GM12878 (cell line): ENCODE measurements around the gene ARHGAP30. TPM values are rescaled to one million over a fixed set of nuclear protein-coding genes. Genes with fewer than 3 reads are reported as not detected.

ENCODE experiments used
- ATAC-seq: fragments of 200-7000 bp; cut with Tn5 transposase; 3 replicates; pipeline ENCODE4 v1.9.1; 2020; ENCODE audit warnings: mild to moderate bottlenecking, moderate library complexity
- BruUV-seq: library from RNA; stranded (reverse); fragments of 400-500 nt; replicated peaks from 2 replicates; lab custom pipeline; 2021; lab: Mats Ljungman, UMichigan
- CTCF ChIA-PET: fragments of 300-600 bp; sonication (Branson Sonifier 250); formaldehyde crosslinking; extraction: SDS; loops from one replicate; lab custom pipeline; 2021; ENCODE audit warnings: inconsistent platforms; lab: Yijun Ruan, JAX
- POLR2A ChIA-PET: fragments of 350-600 bp; formaldehyde crosslinking; extraction: SDS; loops from one replicate; lab custom pipeline; 2021; ENCODE audit warnings: inconsistent platforms; lab: Charles Lee
- RAD21 ChIA-PET: fragments of 300-600 bp; sonication (Branson Sonifier 250); formaldehyde crosslinking; loops from one replicate; lab custom pipeline; 2023; ENCODE audit warnings: antibody characterized with exemption; ENCODE audit not compliant: unreplicated experiment; lab: Charles Lee
- SMC1A ChIA-PET: fragments of 300-600 bp; sonication (Branson Sonifier 250); formaldehyde crosslinking; loops from one replicate; lab custom pipeline; 2023; ENCODE audit not compliant: unreplicated experiment, uncharacterized antibody; lab: Charles Lee
- DNase-seq: peaks from one replicate; pipeline ENCODE4 v3.0.0-alpha.2; 2011; ENCODE audit warnings: low read depth, low spot score
- FAIRE-seq: peaks from 3 replicates; lab custom pipeline; 2011; peaks lifted over from hg19 to GRCh38; lab: Jason Lieb, UNC
- H2AFZ ChIP-seq: 2 replicates; pipeline ENCODE4 v1.6.0; 2011; ENCODE audit warnings: low read depth, low read length, control low read depth; ENCODE audit not compliant: control insufficient read depth
- H3K27ac ChIP-seq: 2 replicates; pipeline ENCODE4 v1.5.1; 2011; ENCODE audit warnings: control low read depth; ENCODE audit not compliant: control insufficient read depth, insufficient read depth
- H3K27me3 ChIP-seq, 2 experiments: replicated peaks in 1 of 2; 2 replicates each; pipeline versions ENCODE4 v1.6.0 to v1.6.1; 2011; ENCODE audit warnings: low read length in 1 of 2; ENCODE audit not compliant: control insufficient read depth in 2 of 2, insufficient read depth in 2 of 2
- H3K36me3 ChIP-seq, 2 experiments: 2 replicates each; pipeline ENCODE4 v1.5.1; 2011; ENCODE audit warnings: low read length in 1 of 2; ENCODE audit not compliant: control insufficient read depth in 2 of 2, insufficient read depth in 2 of 2
- H3K4me1 ChIP-seq: 2 replicates; pipeline ENCODE4 v1.6.1; 2011; ENCODE audit warnings: mild to moderate bottlenecking, low read length, moderate library complexity, mixed read lengths; ENCODE audit not compliant: control insufficient read depth, insufficient read depth
- H3K4me2 ChIP-seq: 2 replicates; pipeline ENCODE4 v1.6.0; 2011; ENCODE audit warnings: control low read depth; ENCODE audit not compliant: control insufficient read depth, insufficient read depth
- H3K4me3 ChIP-seq: fragments of 200-600 bp; sonication (generic); 2 replicates; pipeline ENCODE4 v1.5.1; 2016
- H3K79me2 ChIP-seq: 2 replicates; pipeline ENCODE4 v1.6.0; 2011; ENCODE audit warnings: low read length; ENCODE audit not compliant: control insufficient read depth, insufficient read depth
- H3K9ac ChIP-seq: 2 replicates; pipeline ENCODE4 v1.8.0; 2011; ENCODE audit warnings: low read length, control low read depth, mixed read lengths; ENCODE audit not compliant: control insufficient read depth, insufficient read depth
- H3K9me3 ChIP-seq: replicated peaks from 3 replicates; pipeline ENCODE4 v1.5.1; 2011; ENCODE audit warnings: mild to moderate bottlenecking, low read length; ENCODE audit not compliant: control insufficient read depth, insufficient read depth
- H4K20me1 ChIP-seq: 2 replicates; pipeline ENCODE4 v1.6.0; 2011; ENCODE audit not compliant: control insufficient read depth, insufficient read depth
- GATAD2B ChIP-seq: fragments of 450-650 bp; conservative IDR thresholded peaks from 2 replicates; pipeline ENCODE4 v1.6.1; 2017; ENCODE audit warnings: low read depth, mild to moderate bottlenecking, moderate library complexity
- RB1 ChIP-seq: fragments of 450-650 bp; formaldehyde crosslinking; IDR thresholded peaks from 2 replicates; pipeline ENCODE4 v1.6.1; 2017; ENCODE audit warnings: mild to moderate bottlenecking, borderline replicate concordance
- WGBS: methylation state at CpG from one replicate; pipeline ENCODE4 v1.1.6; 2016; ENCODE audit warnings: low lambda C conversion rate; ENCODE audit not compliant: insufficient replicate concordance, insufficient coverage; ENCODE audit errors: missing lambda C conversion rate; 5-methylcytosine and 5-hydroxymethylcytosine counted together
- in situ Hi-C: fragments of 300-500 bp; cut with MboI; formaldehyde crosslinking; loops from 9 replicates; pipeline ENCODE4 v1.14.3; 2018; ENCODE audit warnings: mixed read lengths
- intact Hi-C: fragments of 100-400 bp; cut with micrococcal nuclease; formaldehyde crosslinking; loops from one replicate; pipeline ENCODE4 v1.14.2; 2022; ENCODE audit not compliant: unreplicated experiment
- polyA plus RNA-seq, 11 experiments: library from polyadenylated mRNA; depleted of rRNA in 4 of 11; unstranded in 6 of 11; stranded (reverse) in 5 of 11; fragments of >200 nt; fragmentation: Nextera tagmentation in 4 of 11; fragmentation: Illumina TruSeq in 1 of 11; extraction: Ambion mirVana in 4 of 11; extraction: Trizol in 1 of 11; gene quantifications; 1 replicate in 1 of 11; 2 replicates in 10 of 11; pipeline versions ENCODE4 v1.2.1 to v1.2.3, GENCODE V29; 2011 to 2016; ENCODE audit warnings: inconsistent platforms in 2 of 11, missing spikeins in 2 of 11, low read depth in 1 of 11
- total RNA-seq, 4 experiments: library from RNA; depleted of rRNA in 3 of 4; stranded (reverse); fragments of >200 nt in 3 of 4; fragmentation: Illumina TruSeq in 1 of 4; extraction: Trizol in 1 of 4; gene quantifications; 2 replicates each; pipeline versions ENCODE4 v1.2.1 to v1.2.3, GENCODE V29; 2013 to 2021

ARHGAP30 gene
- total and polyA plus RNA-seq, 10 of the 15 experiments (the other 5 are each of a cell fraction or from before 2014, with no cell fraction given) = 12.9 to 143 (median 76.3) TPM

DNA sequence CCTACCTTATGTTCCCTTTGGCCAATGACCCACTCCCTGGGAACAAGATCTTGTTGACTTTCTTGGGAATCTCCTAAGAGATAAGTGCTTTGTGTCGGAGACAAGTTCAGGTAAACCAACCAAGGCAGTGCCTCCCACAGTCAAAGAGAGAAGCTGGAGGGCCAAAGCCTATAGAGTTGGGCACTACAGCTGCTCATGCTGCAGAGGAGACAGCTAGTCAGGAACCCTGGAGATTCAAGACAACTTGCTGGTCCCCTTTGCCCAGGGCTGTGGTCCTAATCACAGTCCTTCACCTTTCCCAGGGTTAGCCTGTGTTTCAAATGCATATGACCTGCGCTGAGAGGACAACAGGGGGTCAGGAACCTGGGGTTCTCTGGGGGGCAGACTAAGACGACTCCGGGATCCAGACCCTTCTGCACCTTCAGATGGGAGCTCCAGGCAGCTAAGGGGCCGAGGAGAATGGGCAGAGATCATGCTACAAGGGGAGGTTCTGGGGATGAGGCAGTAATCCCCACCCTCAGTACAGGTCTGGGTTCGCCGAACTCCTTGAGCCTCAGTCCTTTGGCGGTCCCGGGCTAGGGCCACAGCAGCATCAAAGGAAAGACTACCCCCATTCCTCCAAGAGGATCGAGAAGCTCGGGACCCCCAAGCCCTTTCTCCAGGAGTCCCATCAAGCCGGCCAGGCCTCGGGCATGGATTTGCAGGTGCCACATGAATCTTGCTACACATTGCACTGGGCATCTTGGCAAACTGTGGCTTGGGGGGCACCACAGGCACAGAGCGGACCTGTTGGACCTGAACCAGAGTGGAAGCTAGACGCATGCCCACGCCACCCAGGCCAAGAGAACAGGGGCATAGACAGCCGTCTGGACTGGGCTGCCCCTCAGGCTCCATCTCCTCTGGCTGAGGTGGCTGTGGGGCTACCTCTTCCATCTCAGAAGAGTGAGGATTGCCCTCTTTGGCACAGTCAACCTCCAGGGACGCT is 22.0 kb downstream of the ARHGAP30 start:
- Histone ChIP-seq H3K27ac (peak overlapping the region; percentile 100), H2AFZ (no peak overlapping the region), H3K36me3 (peaks cover 20 to 22% of the 10 kb centered on the region in 2 experiments), H3K4me1 (peaks cover 15% of the 10 kb centered on the region), H4K20me1 (no peaks in the 10 kb centered on the region), H3K9ac (no peak overlapping the region), H3K79me2 (peaks cover 21% of the 10 kb centered on the region), H3K4me3 (no peak overlapping the region), H3K9me3 (no peaks in the 10 kb centered on the region), H3K4me2 (peak overlapping the region; percentile 91), H3K27me3 (no peaks in the 10 kb centered on the region)
- POLR2A ChIA-PET = interaction anchor here (0.5 to 5.2 kb wide), 11 partner anchors 10 to 85 kb away, joined by 3 to 139 read pairs (median 14); partner anchors contain the start of genes ARHGAP30, DEDD, F11R and KLHDC9
- no peak for DNase-seq
- TF ChIP-seq RB1 (no peak), GATAD2B (no peak)
- no peak for ATAC-seq
- in situ Hi-C loops (no loop called here), intact Hi-C loops (loop anchor here (5.0 kb wide), 1 partner anchor 70 kb away; the partner anchor contains the start of genes NIT1 and PFDN2)
- RAD21 ChIA-PET = interaction anchor here (0.6 to 4.8 kb wide), 9 partner anchors 9 to 84 kb away, joined by 3 to 107 read pairs (median 4); partner anchors contain the start of genes ARHGAP30, DEDD, F11R and KLHDC9
- CTCF ChIA-PET = interaction anchor here (1.0 to 11.1 kb wide), 13 partner anchors 7 to 118 kb away, joined by 3 to 181 read pairs (median 7); partner anchors contain the start of genes ARHGAP30, F11R, KLHDC9 and PPOX
- SMC1A ChIA-PET = interaction anchor here (0.8 to 7.5 kb wide), 12 partner anchors 8 to 154 kb away, joined by 3 to 134 read pairs (median 10); partner anchors contain the start of genes ARHGAP30, DEDD, F11R and KLHDC9
- no TSS peak for BruUV-seq
- no peak for FAIRE-seq
- WGBS = 93% methylated on average over 18 of the region's 18 CpGs
